Measurements from ENCODE around the gene ETV3L.
A peak's percentile ranks its signal among the peaks of the same experiment; 100 is the strongest.
"Not testable (repeated sequence)": the region's sequence is repeated elsewhere in the genome, so short reads cannot be mapped to it uniquely, and the experiment has no call there.

The ETV3L gene

DNA sequence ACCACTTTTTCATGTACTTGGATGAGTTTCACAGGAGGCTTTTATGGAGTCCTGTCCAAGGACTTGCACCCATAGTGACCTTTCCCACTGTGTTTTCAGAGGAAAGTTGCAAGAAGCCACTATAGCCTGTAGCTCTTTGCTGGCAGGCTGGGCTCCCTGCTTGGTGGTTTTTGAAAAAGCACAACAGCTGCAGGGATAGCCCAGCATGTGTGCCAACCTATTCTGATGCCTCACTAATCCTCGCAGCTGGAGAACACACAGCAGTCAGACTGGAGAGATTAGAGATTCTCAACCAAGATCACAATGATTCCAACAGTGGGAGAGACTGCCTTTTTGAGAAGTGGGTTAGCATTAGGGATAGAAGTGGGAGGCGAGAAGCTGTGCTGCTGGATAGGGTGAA, 30.0 kb downstream of the ETV3L start:
- no peak for DNase-seq

GRCh38 chr1:157059241-157059640, 40.4 kb downstream of the ETV3L start:
- DNase-seq: not testable (repeated sequence)

DNA sequence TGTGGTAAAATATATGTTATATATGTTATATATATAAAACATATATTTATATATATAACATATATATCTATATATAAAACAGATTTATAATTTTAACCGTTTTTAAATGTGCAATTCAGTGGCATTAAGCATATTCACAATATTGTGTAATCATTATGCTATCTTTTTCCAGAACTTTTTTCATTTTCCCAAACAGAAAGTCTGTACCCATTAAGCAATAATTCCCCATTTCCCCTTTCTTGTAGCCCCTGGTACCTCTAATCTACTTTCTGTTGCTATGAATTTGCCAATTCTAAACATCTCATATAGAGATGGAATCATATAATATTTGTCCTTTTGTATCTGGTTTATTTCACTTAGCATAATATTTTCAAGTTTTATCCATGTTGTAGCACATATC, 43.3 kb downstream of the ETV3L start:
- DNase-seq: no peak

GRCh38 chr1:157055729-157056128, 43.9 kb downstream of the ETV3L start:
- DNase-seq: not testable (repeated sequence)

DNA sequence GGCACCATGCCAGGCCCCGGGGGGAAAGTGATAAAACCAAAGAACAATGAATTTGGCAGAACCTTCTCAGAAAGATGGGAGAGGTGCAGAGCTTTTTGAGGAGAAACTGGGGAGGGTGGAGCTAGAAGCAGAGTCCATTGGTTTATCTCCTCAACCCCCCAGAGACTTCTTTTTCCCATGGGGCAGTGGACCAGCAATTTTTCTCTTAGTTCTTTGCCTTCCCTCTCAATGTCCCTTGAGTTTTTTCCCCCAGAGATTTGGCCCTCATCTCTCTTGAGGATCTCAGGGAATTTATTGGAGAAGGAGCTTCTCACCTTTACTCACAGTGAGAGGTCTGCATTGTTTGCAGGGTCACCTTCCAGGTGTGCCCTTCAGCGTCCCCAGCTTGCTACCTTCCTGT, 48.8 kb downstream of the ETV3L start:
- DNase-seq: no peak

- DNase-seq: no peak
Measured at GRCh38 chr1:157047062-157047410, 52.6 kb downstream of the ETV3L start.

DNA sequence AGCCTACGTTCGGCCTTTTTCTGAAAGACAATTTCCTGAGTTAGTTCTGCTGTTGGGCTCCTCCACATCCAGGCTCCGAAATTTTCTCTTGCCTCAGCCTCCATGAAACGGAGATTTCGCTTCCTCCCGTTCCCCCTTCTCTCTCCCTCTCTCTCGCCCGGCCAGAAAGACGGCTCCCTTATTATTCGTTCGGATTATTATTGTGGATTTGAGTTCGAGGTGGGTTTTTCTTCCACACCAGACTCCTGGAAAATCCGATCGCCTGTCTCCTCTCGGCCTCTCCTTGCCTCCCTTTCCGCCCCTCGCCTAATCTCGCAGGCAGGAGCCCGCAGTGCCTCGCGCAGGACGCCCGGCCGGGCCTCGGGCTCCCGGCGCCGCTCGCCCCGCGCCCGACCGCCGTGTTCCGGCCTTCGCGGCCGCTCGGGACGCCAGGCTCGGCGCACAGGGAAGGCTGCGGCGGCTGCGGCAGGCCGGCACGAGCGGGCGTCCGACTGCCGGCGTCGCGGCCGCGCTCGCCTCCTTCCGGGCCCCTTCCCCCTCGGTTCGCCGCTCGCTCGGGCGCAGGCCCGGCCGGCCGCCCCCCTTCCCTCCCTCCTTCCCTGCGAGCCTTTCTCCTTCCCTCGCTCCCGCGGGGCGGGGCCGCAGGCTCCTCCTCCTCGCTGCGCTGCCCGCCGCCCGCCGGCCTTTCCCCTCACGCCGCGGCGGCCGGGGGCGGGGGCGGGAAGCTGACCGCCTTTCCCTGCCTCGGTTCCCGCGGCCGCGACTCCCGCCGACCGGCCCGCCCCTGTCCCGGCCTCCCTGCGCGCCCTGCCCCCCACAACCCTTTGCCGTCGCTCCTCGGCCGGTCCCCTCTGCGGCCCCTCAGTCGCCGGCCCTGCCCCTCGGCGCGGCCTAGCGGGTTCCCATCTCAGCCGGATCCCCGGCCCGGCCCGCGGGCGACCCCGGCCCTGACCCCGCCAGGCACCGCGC, 54.1 kb downstream of the ETV3L start, which contains the start of gene ARHGEF11:
Gene ARHGEF11 (minus strand): TSS at position 493 of the 969 bp plus-strand sequence. CDS start 1,412 bp downstream, outside the sequence.
- DNase-seq: peak; percentile 0

DNA sequence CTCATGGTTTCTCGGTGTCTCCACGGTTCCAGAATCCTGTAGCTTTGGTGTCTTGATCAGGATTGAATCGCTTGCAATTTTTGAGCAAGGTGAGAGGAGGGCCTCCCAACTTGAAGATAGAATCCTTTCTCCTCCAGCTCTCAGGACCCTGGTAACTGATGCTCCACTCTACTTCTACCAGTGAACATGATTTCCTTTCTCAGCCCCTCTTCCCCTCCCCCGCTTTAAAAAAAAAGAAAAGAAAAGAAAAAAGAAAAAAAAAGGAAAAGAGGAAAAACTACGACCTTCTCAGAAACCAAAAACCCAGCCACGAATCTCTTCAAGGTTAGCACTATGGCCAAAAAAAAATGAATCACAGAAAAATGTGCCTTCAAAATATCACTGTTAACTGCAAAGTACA, 55.3 kb downstream of the ETV3L start:
- DNase-seq: no peak

DNA sequence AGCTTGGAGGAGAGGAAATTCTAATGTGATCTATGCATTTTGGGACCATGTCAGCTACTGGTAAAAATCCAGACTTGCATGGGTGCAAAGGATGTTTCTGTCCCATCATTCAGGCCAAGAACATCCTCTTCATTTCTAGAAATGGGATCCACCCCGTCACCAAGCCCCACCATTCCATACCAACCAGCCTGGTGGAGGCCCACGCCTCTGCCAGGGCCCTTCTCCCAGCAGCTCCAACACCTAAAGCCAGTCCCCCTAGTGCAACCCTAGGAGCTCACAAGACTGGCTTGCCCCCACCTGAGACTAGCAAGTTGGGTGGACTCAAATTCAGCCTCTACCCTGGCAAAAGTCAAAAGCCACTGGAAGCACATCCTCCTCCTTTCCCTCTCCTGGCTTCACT, 55.9 kb downstream of the ETV3L start:
- DNase-seq: no peak

GRCh38 chr1:157042846-157043245, 56.8 kb downstream of the ETV3L start:
- DNase-seq: no peak
